Muscle layer of colon (tissue), 2 donors: ENCODE results near the gene FOXO3.

Experiments used
- H3K27ac ChIP-seq: one replicate; pipeline ENCODE4 v1.7.0; 2013; ENCODE audit warnings: low read depth, mild to moderate bottlenecking, low read length, moderate library complexity
- H3K27me3 ChIP-seq, 2 donors: one replicate each; pipeline ENCODE4 v1.7.0; 2013; ENCODE audit warnings: low read length in 2 of 2, mild to moderate bottlenecking in 2 of 2; ENCODE audit not compliant: insufficient read depth in 2 of 2, control insufficient read depth in 1 of 2
- H3K36me3 ChIP-seq: one replicate; pipeline ENCODE4 v1.7.0; 2013; ENCODE audit warnings: mild to moderate bottlenecking, low read length; ENCODE audit not compliant: insufficient read depth
- H3K4me1 ChIP-seq: one replicate; pipeline ENCODE4 v1.7.0; 2013; ENCODE audit warnings: mild to moderate bottlenecking, low read length; ENCODE audit not compliant: insufficient read depth
- H3K4me3 ChIP-seq, 2 donors: one replicate each; pipeline ENCODE4 v1.7.0; 2013; ENCODE audit warnings: low read length in 2 of 2, low read depth in 1 of 2, mild to moderate bottlenecking in 1 of 2, moderate library complexity in 1 of 2
- H3K9ac ChIP-seq: one replicate; pipeline ENCODE4 v1.7.0; 2013; ENCODE audit warnings: low read length
- H3K9me3 ChIP-seq: one replicate; pipeline ENCODE4 v1.7.0; 2013; ENCODE audit warnings: mild to moderate bottlenecking, low read length
- donor health status: abdominal sarcoma.
- donor health status: Adenocarcinoma of cecum.

The FOXO3 gene

DNA sequence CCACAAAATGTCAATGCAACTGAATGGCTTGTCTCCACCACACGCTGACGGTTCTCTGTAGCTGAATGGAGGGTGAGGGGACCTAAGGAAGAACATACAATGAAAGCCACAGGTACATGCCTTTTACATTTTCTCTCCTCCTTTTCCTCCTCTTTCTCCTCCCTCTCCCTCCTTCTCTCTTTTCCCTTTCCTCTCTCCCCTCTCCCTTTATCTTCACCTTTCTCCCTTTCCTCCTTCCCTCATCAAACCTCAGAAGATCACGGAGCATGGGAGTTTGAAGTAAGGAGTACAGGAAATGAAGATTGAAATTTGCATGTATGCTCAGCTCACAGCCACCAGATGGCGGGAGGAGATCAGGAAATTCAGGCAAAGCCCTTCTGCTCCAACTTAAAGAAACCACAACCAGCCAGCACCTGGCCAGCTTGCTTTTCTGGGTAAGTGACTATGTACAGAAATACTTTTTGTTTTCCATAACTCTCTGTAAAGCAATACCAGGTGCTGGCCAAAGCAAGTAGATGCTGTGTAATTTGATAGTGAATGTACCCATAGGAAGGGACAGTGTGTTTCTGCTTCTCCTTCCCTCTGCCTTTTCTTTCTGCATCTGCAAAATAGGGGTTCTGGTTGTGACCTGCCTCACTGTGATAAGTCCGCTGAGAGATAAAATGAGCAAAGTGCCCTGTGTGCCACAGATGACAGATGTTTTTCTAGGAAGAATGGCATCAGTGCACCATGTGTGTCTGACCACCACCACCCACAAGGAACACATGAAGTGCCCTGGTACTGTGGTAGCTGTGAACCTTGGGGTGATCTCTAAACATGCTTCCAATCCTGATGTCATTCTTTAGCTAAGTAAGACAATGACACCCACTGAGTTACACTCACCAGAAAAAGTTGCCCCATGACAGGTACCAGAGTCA, 18.6 kb upstream of the FOXO3 start:
- Histone ChIP-seq H3K27me3 (no peaks in the 10 kb centered on the region), H3K27ac (no peak overlapping the region), H3K9ac (no peak overlapping the region), H3K36me3 (no peaks in the 10 kb centered on the region), H3K4me3 (no peak overlapping the region), H3K9me3 (no peaks in the 10 kb centered on the region), H3K4me1 (peaks cover 14% of the 10 kb centered on the region)

DNA sequence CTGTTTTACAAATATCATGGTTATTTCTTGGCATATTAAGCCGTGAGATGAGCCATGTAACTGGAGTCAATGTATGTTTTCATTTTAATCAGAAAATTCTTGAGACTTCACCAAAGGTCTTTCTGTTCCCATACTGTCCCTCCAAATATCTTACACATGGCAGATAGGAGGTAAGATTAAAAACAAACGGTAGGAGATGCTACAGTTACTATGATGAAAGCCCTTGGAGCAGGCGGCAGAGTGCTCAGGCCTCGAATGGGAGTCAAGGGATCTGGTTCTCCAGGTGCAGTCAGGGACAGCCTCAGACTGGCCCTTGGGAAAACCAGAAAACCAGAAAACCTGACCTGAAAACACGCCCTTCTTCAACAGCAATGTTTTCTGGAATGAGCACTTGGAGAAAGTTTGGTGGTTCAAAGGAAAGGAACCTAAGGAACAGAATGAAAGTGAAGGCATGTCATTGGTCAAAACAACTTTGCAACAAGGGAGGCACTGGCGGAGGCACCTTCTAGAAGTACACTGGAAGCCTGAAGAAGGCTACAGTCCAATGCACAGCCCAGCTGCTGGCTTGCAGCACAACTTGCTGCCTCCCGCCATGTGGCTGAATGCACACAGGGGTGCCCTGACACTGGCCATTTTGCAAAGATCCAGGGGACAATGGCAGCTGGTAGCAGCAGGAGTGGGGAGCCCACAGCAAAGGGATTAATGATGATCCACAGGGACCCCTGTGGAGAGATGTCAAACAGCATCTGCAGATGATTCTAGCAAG, 17.4 kb upstream of the FOXO3 start:
- no peaks in the 10 kb centered on the region for H3K27me3 ChIP-seq
- no peak overlapping the region for H3K27ac ChIP-seq
- H3K36me3 ChIP-seq = no peaks in the 10 kb centered on the region
- H3K9ac ChIP-seq = no peak overlapping the region
- no peaks in the 10 kb centered on the region for H3K9me3 ChIP-seq
- no peak overlapping the region for H3K4me3 ChIP-seq
- H3K4me1 ChIP-seq = peaks cover 14% of the 10 kb centered on the region

DNA sequence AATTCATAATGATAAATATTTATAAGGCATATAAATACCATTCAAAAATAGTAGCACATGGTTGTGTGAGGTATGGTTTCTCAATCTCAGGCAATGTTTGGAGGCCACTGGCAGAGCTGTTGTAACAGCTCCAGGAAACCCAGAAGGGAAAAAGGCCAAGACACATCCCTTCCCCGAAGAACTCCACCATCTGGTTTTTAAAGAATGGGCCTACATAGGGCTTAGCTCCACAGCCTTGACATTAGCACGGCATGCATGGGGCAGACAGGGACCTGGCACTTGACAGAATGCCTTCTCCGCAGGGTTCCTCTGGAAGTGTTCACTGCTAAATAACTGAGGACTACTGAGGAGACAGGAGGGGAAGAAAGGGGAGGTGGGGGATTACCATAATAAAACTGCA, 16.1 kb upstream of the FOXO3 start:
- H3K9ac ChIP-seq = no peak overlapping the region
- no peak overlapping the region for H3K27ac ChIP-seq
- no peaks in the 10 kb centered on the region for H3K36me3 ChIP-seq
- peaks cover 14% of the 10 kb centered on the region for H3K4me1 ChIP-seq
- no peak overlapping the region for H3K4me3 ChIP-seq
- H3K9me3 ChIP-seq = no peaks in the 10 kb centered on the region
- no peaks in the 10 kb centered on the region for H3K27me3 ChIP-seq

DNA sequence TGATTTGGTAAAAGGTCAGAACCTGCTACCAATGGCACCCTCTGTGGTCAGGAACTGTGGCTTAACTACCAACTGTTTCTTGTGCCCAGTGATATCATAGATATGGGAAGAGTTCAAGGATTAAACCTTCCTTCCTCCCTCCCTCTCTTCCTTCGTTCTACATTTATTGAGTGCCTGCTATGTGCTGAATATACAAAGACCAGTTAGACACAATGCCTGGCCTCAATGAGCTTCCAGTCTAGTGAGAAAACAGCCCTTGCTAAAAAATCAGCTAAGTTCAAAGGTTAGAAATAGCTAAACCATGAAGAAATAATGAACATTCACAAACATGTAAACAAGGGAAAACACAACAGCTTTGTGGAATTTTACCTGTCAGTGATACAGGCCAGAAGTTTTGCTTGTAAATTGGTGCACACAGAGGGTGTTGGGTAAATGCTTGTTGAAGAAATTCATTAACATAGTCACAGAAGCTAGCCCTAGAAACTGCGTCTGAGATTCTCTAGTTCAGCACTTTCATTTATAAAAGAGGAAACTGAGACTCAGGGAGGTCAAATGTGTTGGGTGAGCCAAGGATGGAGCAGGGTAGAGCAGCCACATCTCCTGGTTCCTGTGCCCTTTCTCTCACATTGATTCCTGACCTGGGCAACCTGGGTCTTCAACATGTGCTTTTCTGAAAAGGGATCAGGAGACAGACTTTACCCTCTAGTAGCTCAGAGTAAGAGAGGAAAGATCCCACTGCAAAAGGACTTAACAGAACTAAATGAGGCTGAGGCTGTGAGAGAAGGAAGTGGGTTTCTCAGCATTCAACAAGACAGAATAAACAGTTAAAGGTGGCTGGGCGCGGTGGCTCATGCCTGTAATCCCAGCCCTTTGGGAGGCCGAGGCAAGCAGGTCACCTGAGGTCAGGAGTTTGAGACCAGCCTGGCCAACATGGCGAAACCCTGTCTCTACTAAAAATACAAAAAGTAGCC, 14.4 kb upstream of the FOXO3 start:
- H3K27me3 ChIP-seq = no peaks in the 10 kb centered on the region
- no peaks in the 10 kb centered on the region for H3K9me3 ChIP-seq
- no peak overlapping the region for H3K4me3 ChIP-seq
- no peaks in the 10 kb centered on the region for H3K36me3 ChIP-seq
- no peak overlapping the region for H3K9ac ChIP-seq
- no peak overlapping the region for H3K27ac ChIP-seq
- H3K4me1 ChIP-seq = peaks cover 18% of the 10 kb centered on the region

DNA sequence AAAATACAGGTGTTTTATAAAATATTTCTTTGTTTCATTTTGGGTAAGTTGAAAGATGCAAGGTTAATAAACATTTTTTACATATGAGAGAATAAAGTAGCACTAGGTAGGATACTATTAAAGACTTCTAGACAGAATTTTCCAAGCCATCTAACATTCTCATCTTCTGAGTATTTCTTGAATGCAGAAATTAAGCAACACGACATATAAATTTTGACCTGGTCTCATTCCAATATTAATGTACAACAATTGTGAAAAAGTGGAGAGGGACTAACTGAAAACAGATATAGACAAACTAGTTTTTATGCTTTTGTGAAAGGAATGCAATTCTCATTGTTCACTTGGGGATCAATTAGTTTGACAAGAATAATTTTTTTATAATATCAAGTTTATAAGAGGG, 11.5 kb upstream of the FOXO3 start:
- Histone ChIP-seq H3K4me1 (peaks cover 14% of the 10 kb centered on the region), H3K27me3 (no peaks in the 10 kb centered on the region), H3K9ac (no peak overlapping the region), H3K27ac (no peak overlapping the region), H3K36me3 (no peaks in the 10 kb centered on the region), H3K9me3 (no peaks in the 10 kb centered on the region), H3K4me3 (no peak overlapping the region)

DNA sequence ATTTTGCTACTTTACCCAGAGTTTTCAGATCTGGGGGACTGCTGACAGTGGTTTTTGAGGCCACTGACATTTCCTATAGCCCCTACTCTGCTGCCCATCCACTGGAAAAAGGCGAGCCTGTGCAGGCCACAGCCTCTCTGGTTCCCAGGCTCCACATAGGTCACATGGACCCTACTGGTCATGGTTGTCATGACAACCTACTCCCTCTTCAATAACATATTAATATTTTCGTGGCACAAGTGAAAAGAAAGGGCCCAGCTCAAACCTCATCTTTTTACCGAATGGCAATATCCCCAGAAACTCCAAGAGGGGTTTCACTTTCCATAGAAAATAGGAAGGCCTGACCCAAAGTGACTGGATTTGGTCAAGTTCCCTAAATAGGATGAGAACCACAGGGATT, 11.0 kb upstream of the FOXO3 start:
- Histone ChIP-seq H3K27ac (no peak overlapping the region), H3K9ac (no peak overlapping the region)

DNA sequence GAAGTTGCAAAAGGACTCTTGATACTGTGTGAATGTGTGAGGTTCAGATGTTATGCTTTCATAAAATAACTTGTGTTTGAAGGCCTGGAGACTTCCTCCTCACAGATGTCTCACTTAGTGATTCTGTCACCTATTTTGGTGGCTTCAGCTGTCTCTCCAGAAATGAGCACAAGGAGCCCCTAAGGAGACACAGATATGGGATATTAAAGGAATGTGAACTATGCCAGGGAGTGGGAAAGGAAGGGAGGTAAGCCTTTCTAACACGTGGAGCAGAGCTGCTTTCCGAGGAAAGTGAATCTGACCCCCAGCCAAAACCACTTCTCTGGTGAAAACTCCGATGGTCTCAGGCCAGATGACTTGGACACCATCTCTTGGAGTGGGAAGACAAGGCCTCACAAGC, 10.5 kb upstream of the FOXO3 start:
- Histone ChIP-seq H3K4me3 (no peak overlapping the region), H3K4me1 (peaks cover 14% of the 10 kb centered on the region), H3K36me3 (no peaks in the 10 kb centered on the region), H3K9me3 (no peaks in the 10 kb centered on the region), H3K27ac (no peak overlapping the region), H3K9ac (no peak overlapping the region), H3K27me3 (no peaks in the 10 kb centered on the region)

More for the DNA sequence above, 11.0 kb upstream of the FOXO3 start:
- Histone ChIP-seq H3K9me3 (no peaks in the 10 kb centered on the region), H3K4me1 (peaks cover 14% of the 10 kb centered on the region), H3K36me3 (no peaks in the 10 kb centered on the region), H3K27me3 (no peaks in the 10 kb centered on the region), H3K4me3 (no peak overlapping the region)

DNA sequence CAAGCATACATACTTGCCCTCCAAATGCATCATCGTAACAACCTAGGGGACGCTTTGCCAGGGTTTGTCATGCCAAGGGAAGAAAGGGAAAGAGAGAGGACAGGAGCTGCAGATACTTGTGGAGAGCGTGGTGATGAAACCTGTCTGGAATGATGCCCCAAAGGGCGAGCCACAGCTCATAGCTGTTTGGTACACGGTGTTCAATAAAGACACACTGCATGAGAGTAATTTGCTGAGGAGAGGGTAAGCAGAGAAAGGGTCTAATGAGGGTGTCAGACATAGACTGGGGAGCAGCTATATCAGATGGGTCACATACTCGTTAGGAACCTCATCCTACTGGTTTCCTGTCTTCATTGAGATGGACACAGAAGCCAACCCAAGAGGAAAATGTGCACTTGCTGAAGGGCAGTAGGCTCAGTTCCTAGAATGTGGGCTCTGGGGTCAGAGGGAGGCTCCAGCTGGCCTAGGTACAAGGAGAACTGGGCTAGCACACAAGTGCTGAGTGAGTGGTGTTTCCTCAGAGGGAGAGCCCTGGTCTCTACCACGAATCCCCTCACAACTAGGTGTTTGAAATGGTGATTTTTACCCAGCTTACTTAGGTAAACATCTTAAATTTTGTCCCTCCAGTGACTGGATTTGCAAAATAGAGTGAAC, 5.2 kb upstream of the FOXO3 start:
- H3K27ac ChIP-seq = peak overlapping the region; percentile 66
- no peak overlapping the region for H3K9ac ChIP-seq

DNA sequence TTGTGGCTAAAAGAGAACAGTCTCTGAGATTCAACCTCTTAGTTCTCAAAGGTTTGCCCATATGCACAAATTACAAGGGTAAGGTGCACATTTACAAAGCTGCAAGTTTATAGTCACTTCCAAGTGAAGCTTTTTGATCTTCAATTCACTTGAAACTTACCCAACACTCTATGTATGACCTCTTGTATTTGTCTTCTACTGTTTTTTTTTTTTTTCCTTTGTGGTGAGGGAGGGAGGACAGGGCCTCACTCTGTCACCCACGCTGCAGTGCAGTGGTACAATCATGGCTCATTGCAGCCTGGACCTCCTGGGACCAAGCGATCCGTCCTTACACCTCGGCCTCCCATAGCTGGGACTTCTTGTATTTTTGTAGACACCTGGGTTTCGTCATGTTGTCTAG, 4.5 kb upstream of the FOXO3 start:
- Histone ChIP-seq H3K4me1 (peaks cover 29% of the 10 kb centered on the region), H3K4me3 (no peak overlapping the region), H3K9me3 (no peaks in the 10 kb centered on the region), H3K27me3 (no peaks in the 10 kb centered on the region), H3K36me3 (no peaks in the 10 kb centered on the region), H3K27ac (peak overlapping the region; percentile 66), H3K9ac (no peak overlapping the region)

More for the DNA sequence above, 5.2 kb upstream of the FOXO3 start:
- H3K27me3 ChIP-seq = no peaks in the 10 kb centered on the region
- no peaks in the 10 kb centered on the region for H3K36me3 ChIP-seq
- H3K4me1 ChIP-seq = peaks cover 29% of the 10 kb centered on the region
- no peak overlapping the region for H3K4me3 ChIP-seq
- H3K9me3 ChIP-seq = no peaks in the 10 kb centered on the region

DNA sequence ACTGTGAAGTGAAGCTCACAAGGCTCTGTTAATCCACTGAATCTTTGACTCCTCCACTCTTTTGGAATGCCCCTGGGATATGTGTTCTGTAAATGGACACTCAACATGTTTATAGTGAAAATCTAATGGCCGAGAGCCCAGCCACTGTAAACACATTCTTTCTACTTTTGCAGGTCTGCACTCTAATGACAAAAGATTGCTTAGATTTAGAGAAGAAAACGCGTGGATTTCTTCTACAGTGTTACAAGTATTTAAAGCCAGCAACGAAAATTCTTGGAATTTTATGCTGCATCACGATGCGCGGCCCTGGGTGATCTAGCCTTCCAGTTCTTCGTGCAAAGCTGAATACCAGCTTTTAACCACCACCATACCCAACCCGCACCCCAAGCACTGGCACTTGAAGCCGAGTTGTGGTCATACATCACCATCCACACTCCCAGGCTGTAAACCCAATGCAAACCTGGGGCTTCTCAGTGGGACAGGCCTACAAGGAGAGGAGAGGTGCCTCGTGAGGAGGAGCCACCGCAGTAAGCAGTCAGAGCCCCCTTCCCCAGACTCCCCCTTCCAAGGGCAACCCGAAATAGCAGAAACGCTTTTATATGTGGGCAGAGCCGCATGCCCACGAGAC, 3.7 kb upstream of the FOXO3 start:
- H3K27me3 ChIP-seq = no peaks in the 10 kb centered on the region
- peak overlapping the region; percentile 38 for H3K9ac ChIP-seq
- no peaks in the 10 kb centered on the region for H3K9me3 ChIP-seq
- peak overlapping the region; percentile 66 for H3K27ac ChIP-seq
- peak overlapping the region; percentile 8 to 60 for H3K4me3 ChIP-seq
- H3K4me1 ChIP-seq = peaks cover 29% of the 10 kb centered on the region
- H3K36me3 ChIP-seq = no peaks in the 10 kb centered on the region
